HepG2 (cell line): Measurements from ENCODE around the gene HNRNPA2B1. TPM values are rescaled to one million over a fixed set of nuclear protein-coding genes. Genes with fewer than 3 reads are reported as not detected.

ENCODE experiments used
- ARID3A ChIP-seq: IDR thresholded peaks from 2 replicates; pipeline ENCODE4 v1.6.1; 2012; ENCODE audit warnings: low read depth, low read length, improper control_type of control experiment
- HHEX ChIP-seq: IDR thresholded peaks from 2 replicates; pipeline ENCODE4 v1.6.1; 2016; ENCODE audit warnings: control low read depth
- LCORL ChIP-seq, 2 experiments: fragments of 450-650 bp in 1 of 2; sonication (generic) in 1 of 2; formaldehyde crosslinking in 1 of 2; IDR thresholded peaks; 2 replicates each; pipeline versions ENCODE4 v1.5.0 to v1.6.1; 2017 to 2020; ENCODE audit warnings: antibody characterized with exemption in 1 of 2, missing genetic modification reagents in 1 of 2
- MEIS2 ChIP-seq: sonication (generic); formaldehyde crosslinking; IDR thresholded peaks from 2 replicates; pipeline ENCODE4 v1.9.0; 2021; ENCODE audit warnings: mild to moderate bottlenecking, missing genetic modification reagents
- NBN ChIP-seq: fragments of 450-650 bp; conservative IDR thresholded peaks from 2 replicates; pipeline ENCODE4 v1.6.1; 2017
- NR2F6 ChIP-seq, 2 experiments: IDR thresholded peaks; 2 replicates each; pipeline ENCODE4 v1.6.1; 2016; ENCODE audit warnings: antibody characterized with exemption in 1 of 2, mild to moderate bottlenecking in 1 of 2
- POLR2A ChIP-seq, 2 experiments: IDR thresholded peaks; 2 replicates each; pipeline ENCODE4 v1.6.1; 2011; ENCODE audit warnings: low read depth in 2 of 2, low read length in 2 of 2, mild to moderate bottlenecking in 1 of 2, moderate library complexity in 1 of 2; ENCODE audit not compliant: insufficient read depth in 1 of 2
- RBM22 ChIP-seq: fragments of 200-400 bp; formaldehyde crosslinking; optimal IDR thresholded peaks from 2 replicates; pipeline ENCODE3; 2017; ENCODE audit warnings: mild to moderate bottlenecking, low read length, moderate library complexity
- SP140L ChIP-seq: sonication (generic); formaldehyde crosslinking; IDR thresholded peaks from 2 replicates; pipeline ENCODE4 v1.4.0; 2020; ENCODE audit warnings: missing genetic modification reagents, borderline replicate concordance
- TBX3 ChIP-seq: fragments of 450-650 bp; IDR thresholded peaks from 2 replicates; pipeline ENCODE4 v1.6.1; 2017; ENCODE audit warnings: antibody characterized with exemption, mild to moderate bottlenecking, inconsistent platforms, borderline replicate concordance
- TCF12 ChIP-seq, 2 experiments: fragments of 450-650 bp in 1 of 2; sonication (generic) in 1 of 2; formaldehyde crosslinking in 1 of 2; IDR thresholded peaks; 2 replicates each; pipeline versions ENCODE4 v1.6.1 to v1.8.0; 2017 to 2022; ENCODE audit warnings: antibody characterized with exemption in 1 of 2, mild to moderate bottlenecking in 1 of 2, missing genetic modification reagents in 1 of 2, moderate library complexity in 1 of 2
- YEATS4 ChIP-seq: sonication (generic); formaldehyde crosslinking; IDR thresholded peaks from 2 replicates; pipeline ENCODE4 v1.4.0; 2020; ENCODE audit warnings: missing genetic modification reagents, borderline replicate concordance
- ZNF383 ChIP-seq: sonication (generic); formaldehyde crosslinking; IDR thresholded peaks from 2 replicates; pipeline ENCODE4 v1.4.0; 2020; ENCODE audit warnings: missing genetic modification reagents, mild to moderate bottlenecking, borderline replicate concordance
- ZNF597 ChIP-seq: sonication (generic); formaldehyde crosslinking; IDR thresholded peaks from 2 replicates; pipeline ENCODE4 v1.5.0; 2020; ENCODE audit warnings: missing genetic modification reagents
- polyA plus RNA-seq, 8 experiments: library from polyadenylated mRNA; depleted of rRNA in 3 of 8; stranded (reverse) in 7 of 8; unstranded in 1 of 8; fragments of >200 nt; fragmentation: Illumina TruSeq in 4 of 8; extraction: Trizol in 4 of 8; gene quantifications; 2 replicates each; pipeline versions ENCODE4 v1.2.1 to v1.2.3, GENCODE V29; 2011 to 2016; ENCODE audit warnings: low read depth in 4 of 8, missing spikeins in 1 of 8, mixed read lengths in 1 of 8; ENCODE audit not compliant: insufficient read depth in 1 of 8
- total RNA-seq, 5 experiments: library from RNA; depleted of rRNA; stranded (reverse); fragments of >200 nt; fragmentation: Illumina TruSeq; extraction: Trizol; gene quantifications; 2 replicates each; pipeline ENCODE4 v1.2.3, GENCODE V29; 2016; ENCODE audit warnings: low read depth in 1 of 5
- TF ChIP-seq, protein P1 (sequence below): sonication (generic); formaldehyde crosslinking; IDR thresholded peaks from 2 replicates; pipeline ENCODE4 v1.4.0; 2020; ENCODE audit warnings: missing genetic modification reagents
- TF ChIP-seq, protein P2 (sequence below): sonication (generic); formaldehyde crosslinking; IDR thresholded peaks from 2 replicates; pipeline ENCODE4 v1.8.0; 2022; ENCODE audit warnings: mild to moderate bottlenecking, missing genetic modification reagents, moderate library complexity
- TF ChIP-seq, protein P3 (sequence below): sonication (generic); formaldehyde crosslinking; IDR thresholded peaks from 2 replicates; pipeline ENCODE4 v1.4.0; 2020; ENCODE audit warnings: missing genetic modification reagents, borderline replicate concordance

The HNRNPA2B1 gene
- total and polyA plus RNA-seq, 2 of the 13 experiments (the other 11 are each of a cell fraction or from before 2014, with no cell fraction given), result 193 to 412 TPM

- TF ChIP-seq, protein P1, sequence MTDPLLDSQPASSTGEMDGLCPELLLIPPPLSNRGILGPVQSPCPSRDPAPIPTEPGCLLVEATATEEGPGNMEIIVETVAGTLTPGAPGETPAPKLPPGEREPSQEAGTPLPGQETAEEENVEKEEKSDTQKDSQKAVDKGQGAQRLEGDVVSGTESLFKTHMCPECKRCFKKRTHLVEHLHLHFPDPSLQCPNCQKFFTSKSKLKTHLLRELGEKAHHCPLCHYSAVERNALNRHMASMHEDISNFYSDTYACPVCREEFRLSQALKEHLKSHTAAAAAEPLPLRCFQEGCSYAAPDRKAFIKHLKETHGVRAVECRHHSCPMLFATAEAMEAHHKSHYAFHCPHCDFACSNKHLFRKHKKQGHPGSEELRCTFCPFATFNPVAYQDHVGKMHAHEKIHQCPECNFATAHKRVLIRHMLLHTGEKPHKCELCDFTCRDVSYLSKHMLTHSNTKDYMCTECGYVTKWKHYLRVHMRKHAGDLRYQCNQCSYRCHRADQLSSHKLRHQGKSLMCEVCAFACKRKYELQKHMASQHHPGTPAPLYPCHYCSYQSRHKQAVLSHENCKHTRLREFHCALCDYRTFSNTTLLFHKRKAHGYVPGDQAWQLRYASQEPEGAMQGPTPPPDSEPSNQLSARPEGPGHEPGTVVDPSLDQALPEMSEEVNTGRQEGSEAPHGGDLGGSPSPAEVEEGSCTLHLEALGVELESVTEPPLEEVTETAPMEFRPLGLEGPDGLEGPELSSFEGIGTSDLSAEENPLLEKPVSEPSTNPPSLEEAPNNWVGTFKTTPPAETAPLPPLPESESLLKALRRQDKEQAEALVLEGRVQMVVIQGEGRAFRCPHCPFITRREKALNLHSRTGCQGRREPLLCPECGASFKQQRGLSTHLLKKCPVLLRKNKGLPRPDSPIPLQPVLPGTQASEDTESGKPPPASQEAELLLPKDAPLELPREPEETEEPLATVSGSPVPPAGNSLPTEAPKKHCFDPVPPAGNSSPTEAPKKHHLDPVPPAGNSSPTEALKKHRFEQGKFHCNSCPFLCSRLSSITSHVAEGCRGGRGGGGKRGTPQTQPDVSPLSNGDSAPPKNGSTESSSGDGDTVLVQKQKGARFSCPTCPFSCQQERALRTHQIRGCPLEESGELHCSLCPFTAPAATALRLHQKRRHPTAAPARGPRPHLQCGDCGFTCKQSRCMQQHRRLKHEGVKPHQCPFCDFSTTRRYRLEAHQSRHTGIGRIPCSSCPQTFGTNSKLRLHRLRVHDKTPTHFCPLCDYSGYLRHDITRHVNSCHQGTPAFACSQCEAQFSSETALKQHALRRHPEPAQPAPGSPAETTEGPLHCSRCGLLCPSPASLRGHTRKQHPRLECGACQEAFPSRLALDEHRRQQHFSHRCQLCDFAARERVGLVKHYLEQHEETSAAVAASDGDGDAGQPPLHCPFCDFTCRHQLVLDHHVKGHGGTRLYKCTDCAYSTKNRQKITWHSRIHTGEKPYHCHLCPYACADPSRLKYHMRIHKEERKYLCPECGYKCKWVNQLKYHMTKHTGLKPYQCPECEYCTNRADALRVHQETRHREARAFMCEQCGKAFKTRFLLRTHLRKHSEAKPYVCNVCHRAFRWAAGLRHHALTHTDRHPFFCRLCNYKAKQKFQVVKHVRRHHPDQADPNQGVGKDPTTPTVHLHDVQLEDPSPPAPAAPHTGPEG, result no peak
- peak; percentile 60; the same call in 1 of the 2 replicates for TF ChIP-seq NR2F6 (IDR thresholded peaks at IDR 0.05)
- no peak for TF ChIP-seq NR2F6 (CRISPR knock-in tag; IDR thresholded peaks at IDR 0.05)
- peak; percentile 45; the same call in 1 of the 2 replicates for TF ChIP-seq TBX3
- TF ChIP-seq, protein P2, sequence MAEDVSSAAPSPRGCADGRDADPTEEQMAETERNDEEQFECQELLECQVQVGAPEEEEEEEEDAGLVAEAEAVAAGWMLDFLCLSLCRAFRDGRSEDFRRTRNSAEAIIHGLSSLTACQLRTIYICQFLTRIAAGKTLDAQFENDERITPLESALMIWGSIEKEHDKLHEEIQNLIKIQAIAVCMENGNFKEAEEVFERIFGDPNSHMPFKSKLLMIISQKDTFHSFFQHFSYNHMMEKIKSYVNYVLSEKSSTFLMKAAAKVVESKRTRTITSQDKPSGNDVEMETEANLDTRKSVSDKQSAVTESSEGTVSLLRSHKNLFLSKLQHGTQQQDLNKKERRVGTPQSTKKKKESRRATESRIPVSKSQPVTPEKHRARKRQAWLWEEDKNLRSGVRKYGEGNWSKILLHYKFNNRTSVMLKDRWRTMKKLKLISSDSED (CRISPR knock-in tag), result no peak
- TF ChIP-seq, protein P3, sequence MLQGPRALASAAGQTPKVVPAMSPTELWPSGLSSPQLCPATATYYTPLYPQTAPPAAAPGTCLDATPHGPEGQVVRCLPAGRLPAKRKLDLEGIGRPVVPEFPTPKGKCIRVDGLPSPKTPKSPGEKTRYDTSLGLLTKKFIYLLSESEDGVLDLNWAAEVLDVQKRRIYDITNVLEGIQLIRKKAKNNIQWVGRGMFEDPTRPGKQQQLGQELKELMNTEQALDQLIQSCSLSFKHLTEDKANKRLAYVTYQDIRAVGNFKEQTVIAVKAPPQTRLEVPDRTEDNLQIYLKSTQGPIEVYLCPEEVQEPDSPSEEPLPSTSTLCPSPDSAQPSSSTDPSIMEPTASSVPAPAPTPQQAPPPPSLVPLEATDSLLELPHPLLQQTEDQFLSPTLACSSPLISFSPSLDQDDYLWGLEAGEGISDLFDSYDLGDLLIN (CRISPR knock-in tag), result no peak
- TF ChIP-seq SP140L (CRISPR knock-in tag), result no peak
- TF ChIP-seq LCORL (IDR thresholded peaks at IDR 0.05), result no peak
- TF ChIP-seq LCORL (CRISPR knock-in tag; IDR thresholded peaks at IDR 0.05), result no peak
- TF ChIP-seq NBN, result no peak
- TF ChIP-seq YEATS4 (CRISPR knock-in tag), result no peak
- TF ChIP-seq HHEX (CRISPR knock-in tag), result peak; percentile 52; the same call in 1 of the 2 replicates
- peak; percentile 50 for TF ChIP-seq RBM22
- TF ChIP-seq POLR2A (IDR thresholded peaks at IDR 0.05; ENCODE audit: insufficient read depth in 1 of 2, low read depth in 2 of 2, low read length in 2 of 2), result 0 out of 4 replicates have a peak, but pooled peaks of 1 of the 2 experiments have one; percentile 23
- TF ChIP-seq MEIS2, result no peak
- no peak for TF ChIP-seq ZNF383 (CRISPR knock-in tag)
- TF ChIP-seq TCF12 (IDR thresholded peaks at IDR 0.05), result no peak
- no peak for TF ChIP-seq TCF12 (CRISPR knock-in tag; IDR thresholded peaks at IDR 0.05)
- TF ChIP-seq ZNF597 (CRISPR knock-in tag), result no peak
- no peak for TF ChIP-seq ARID3A
These were observed 12.6 kb upstream of the HNRNPA2B1 start (continued) for GRCh38 chr7:26212921-26213718.
